Lower lobe of right lung (tissue), 2 donors: ENCODE results near the gene TRIM8. TPM values are rescaled to one million over a fixed set of nuclear protein-coding genes. Genes with fewer than 3 reads are reported as not detected.

Experiments used
- ATAC-seq, 2 donors: fragments of 200-7000 bp; cut with Tn5 transposase; one replicate each; pipeline ENCODE4 v1.9.1; 2020 to 2022; ENCODE audit warnings: mild to moderate bottlenecking in 2 of 2, moderate library complexity in 2 of 2
- DNase-seq: peaks from one replicate; pipeline ENCODE4 v3.0.0-alpha.2; 2020
- H3K27ac ChIP-seq: fragments of 200-600 bp; one replicate; pipeline ENCODE4 v1.8.0; 2022
- H3K27me3 ChIP-seq: fragments of 200-600 bp; one replicate; pipeline ENCODE4 v1.8.0; 2022; ENCODE audit warnings: low read depth
- H3K36me3 ChIP-seq: fragments of 200-600 bp; one replicate; pipeline ENCODE4 v1.8.0; 2022; ENCODE audit warnings: mild to moderate bottlenecking
- H3K4me1 ChIP-seq: fragments of 200-600 bp; one replicate; pipeline ENCODE4 v1.8.0; 2022
- H3K4me3 ChIP-seq: fragments of 200-600 bp; one replicate; pipeline ENCODE4 v1.8.0; 2022; ENCODE audit warnings: mild to moderate bottlenecking
- H3K9me3 ChIP-seq: fragments of 200-600 bp; one replicate; pipeline ENCODE4 v1.8.0; 2022
- intact Hi-C: fragments of 100-400 bp; cut with DNase I; formaldehyde crosslinking; loops from one replicate; pipeline ENCODE4 v1.11.0; 2022
- total RNA-seq: library from RNA; stranded (reverse); fragmentation: NEBNext Ultra II Directional; extraction: Animal tissue kit (Norgen Biotek cat#: 25700); gene quantifications from one replicate; pipeline ENCODE4 v1.2.1, GENCODE V29; 2021
- TF ChIP-seq, protein P1 (sequence below): fragments of 200-600 bp; IDR thresholded peaks from one replicate; pipeline ENCODE4 v1.8.0; 2022; ENCODE audit warnings: antibody characterized with exemption, mild to moderate bottlenecking
- donor health status: DM: no; HTN: yes; CAD: no; lungs with severe emphysema.

TRIM8 gene
- total RNA-seq, 1 donor from 2014 or later, result 142 TPM

DNA sequence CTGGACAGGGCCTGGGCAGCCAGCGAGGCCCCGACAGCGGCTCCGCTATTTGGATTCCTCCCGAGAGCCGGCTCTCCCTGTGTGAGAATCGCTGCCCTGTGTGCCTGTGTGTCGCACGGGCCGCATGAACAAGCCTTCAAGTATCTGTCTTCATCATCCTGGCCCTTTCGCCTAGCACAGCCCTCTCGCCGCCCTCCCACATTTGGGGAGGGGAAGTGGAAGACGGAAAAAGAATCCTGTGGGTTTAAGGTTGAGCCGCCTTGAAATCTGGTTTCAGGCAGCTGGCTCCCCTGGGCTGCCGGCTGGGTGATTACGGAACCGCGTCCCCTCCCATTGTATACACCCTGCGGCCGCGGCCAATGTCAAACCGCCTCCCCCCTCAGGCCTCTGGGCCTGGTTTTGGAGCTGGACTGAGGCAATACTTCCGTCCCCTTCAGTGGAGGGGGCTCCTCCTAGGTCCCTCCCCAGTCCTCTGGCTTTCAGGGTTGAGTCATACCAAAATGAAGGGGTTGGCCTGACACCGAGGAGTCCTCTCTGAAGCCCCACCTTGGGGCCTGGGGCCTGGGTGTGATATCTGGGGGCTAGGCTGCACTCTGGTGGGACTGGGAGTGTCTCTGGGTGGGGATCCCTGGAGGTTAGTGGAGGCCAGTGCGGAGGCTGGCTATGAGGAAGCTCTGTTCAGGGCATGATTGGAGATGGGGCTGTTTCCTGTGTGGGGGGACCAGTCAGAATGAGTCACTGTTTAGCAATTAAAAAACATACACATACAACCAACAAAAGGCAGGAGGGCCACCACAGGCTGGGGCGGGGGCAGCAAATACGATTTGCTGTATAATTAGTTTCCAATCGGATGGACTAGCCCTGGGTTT, 1.7 kb downstream of the TRIM8 start:
- peak; percentile 57 to 68 for ATAC-seq
- TF ChIP-seq, protein P1, sequence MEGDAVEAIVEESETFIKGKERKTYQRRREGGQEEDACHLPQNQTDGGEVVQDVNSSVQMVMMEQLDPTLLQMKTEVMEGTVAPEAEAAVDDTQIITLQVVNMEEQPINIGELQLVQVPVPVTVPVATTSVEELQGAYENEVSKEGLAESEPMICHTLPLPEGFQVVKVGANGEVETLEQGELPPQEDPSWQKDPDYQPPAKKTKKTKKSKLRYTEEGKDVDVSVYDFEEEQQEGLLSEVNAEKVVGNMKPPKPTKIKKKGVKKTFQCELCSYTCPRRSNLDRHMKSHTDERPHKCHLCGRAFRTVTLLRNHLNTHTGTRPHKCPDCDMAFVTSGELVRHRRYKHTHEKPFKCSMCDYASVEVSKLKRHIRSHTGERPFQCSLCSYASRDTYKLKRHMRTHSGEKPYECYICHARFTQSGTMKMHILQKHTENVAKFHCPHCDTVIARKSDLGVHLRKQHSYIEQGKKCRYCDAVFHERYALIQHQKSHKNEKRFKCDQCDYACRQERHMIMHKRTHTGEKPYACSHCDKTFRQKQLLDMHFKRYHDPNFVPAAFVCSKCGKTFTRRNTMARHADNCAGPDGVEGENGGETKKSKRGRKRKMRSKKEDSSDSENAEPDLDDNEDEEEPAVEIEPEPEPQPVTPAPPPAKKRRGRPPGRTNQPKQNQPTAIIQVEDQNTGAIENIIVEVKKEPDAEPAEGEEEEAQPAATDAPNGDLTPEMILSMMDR, result no peak
- DNase-seq, result peak; percentile 95
- H3K27ac ChIP-seq, result peak overlapping the region; percentile 99
- H3K4me3 ChIP-seq, result peak overlapping the region; percentile 91
- peaks cover 11% of the 10 kb centered on the region for H3K36me3 ChIP-seq
- H3K27me3 ChIP-seq, result no peaks in the 10 kb centered on the region
- no peaks in the 10 kb centered on the region for H3K9me3 ChIP-seq
- intact Hi-C loops, result no loop called here
- peaks cover 47% of the 10 kb centered on the region for H3K4me1 ChIP-seq

DNA sequence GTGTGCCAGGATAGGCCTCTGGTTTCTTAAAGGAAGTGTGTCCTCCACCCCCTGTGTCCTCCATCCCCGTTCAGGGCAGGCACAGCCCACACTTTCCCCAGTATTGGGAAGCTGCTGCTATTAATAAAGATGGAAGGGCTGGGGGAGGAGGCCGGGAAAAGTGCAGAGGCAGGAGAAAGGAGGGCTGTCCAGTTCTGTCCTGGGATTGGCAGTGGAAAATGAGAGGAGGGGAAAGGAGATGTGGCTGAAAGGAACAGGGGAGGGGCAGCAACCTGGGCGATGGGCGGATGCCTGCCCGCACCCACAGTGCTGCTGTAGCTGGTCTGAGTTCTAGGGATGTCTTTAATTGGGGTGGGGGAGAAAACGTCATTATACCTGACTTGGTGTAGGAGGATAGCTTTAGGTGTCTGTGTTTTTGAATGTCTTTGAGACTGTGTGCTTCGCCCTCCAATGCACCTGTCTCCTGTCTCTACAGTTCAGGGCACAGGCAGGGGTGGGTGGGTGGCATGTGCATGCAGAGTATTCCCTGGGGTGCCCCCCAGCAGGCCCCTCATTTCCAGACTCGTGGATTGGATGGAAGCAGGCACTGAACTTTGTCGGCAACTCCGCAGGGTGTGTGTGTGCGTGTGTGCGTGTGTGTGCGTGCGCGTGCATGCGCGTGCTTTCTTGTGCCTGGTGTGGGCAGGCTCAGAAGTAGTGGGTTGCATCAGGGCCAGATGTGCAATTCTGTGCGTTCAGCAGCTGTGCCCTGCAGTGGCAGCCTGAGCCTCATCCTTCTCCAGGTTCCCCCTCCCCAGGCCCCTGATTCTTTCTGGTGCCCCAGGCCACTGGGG, 2.5 kb downstream of the TRIM8 start:
- peaks cover 56% of the 10 kb centered on the region for H3K4me1 ChIP-seq
- peak overlapping the region; percentile 91 for H3K4me3 ChIP-seq
- peaks cover 18% of the 10 kb centered on the region for H3K36me3 ChIP-seq
- TF ChIP-seq, protein P1, result no peak
- intact Hi-C loops, result no loop called here
- H3K27me3 ChIP-seq, result no peaks in the 10 kb centered on the region
- ATAC-seq (no peak), DNase-seq (peak; percentile 81)
- peak overlapping the region; percentile 99 for H3K27ac ChIP-seq
- no peaks in the 10 kb centered on the region for H3K9me3 ChIP-seq

DNA sequence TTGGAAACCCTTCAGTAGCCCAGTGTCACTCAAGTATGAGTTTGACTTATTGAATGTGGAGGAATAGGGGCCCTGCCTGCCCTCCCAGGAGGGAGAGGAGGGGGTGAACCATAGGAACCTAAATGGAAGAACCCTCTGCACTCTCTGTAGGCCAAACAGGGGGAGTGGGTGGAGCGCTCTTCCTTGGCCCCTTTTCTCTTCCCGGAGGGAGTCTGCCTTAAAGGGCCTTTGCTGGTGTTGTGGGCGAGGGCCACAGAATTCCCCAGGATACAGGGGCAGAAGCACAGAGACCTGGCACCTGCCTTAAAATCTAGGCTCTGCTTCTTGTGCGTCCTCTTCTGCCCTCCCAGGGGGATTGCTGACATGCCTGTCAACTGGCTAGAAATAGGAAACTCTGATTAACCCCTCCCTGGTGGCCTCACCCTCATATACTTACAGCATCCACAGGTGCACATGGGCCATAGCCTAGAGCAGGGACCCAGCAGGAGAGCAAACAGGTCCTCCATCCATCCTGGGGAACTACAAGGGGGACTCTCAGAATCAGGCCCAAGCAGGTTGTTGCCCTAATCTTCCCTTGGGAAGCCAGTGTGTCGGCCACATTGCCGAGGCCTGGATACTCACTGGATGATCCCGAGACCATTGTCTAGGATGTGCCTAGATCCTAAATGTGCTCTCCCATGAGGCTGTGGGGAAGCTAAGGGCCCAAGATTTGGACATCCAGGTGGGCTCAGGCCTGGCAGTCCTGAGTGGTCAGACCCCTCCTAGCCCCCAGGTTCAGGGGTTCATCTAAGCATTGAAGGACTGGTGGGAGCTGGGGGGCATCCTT, 3.4 kb downstream of the TRIM8 start:
- H3K4me1 ChIP-seq, result peaks cover 64% of the 10 kb centered on the region
- ATAC-seq (no peak), DNase-seq (no peak)
- no peaks in the 10 kb centered on the region for H3K9me3 ChIP-seq
- TF ChIP-seq, protein P1, result no peak
- intact Hi-C loops, result no loop called here
- H3K27ac ChIP-seq, result peak overlapping the region; percentile 99
- H3K36me3 ChIP-seq, result peaks cover 26% of the 10 kb centered on the region
- H3K4me3 ChIP-seq, result peak overlapping the region; percentile 91
- no peaks in the 10 kb centered on the region for H3K27me3 ChIP-seq

DNA sequence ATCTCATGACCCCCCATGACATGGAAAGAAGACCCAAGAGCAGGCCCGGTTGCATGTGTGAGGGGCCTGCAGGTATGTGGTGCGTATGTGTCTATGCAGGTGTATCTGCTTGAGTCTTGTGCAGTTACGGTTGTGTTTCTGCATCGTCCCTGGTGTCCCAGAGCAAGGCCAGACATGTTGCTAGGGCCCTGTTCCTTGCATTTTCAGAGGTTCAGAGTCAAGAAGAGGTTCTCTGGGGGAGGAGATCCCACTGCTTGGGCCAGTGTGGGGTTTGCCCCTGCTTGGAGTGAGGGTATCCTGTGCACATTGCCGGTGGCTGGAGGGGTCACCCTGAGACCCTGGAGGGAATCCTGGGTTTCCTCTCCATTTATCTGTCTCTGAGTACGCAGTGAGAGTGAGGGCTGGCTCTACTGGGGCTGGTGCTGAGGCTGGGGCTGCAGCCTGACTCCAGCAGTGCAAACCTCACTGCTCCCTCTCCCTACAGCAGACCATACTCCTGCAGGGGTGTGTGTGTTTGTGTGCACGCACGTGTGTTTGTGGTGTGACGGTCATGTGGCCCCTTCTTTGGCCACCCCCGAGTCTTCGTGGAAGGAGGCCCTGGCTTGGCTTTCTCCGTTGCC, 4.1 kb downstream of the TRIM8 start:
- intact Hi-C loops, result no loop called here
- H3K4me3 ChIP-seq, result peak overlapping the region; percentile 91

More for the DNA sequence above, 4.1 kb downstream of the TRIM8 start:
- H3K27me3 ChIP-seq, result no peaks in the 10 kb centered on the region
- H3K36me3 ChIP-seq, result peaks cover 33% of the 10 kb centered on the region
- no peak for DNase-seq
- TF ChIP-seq, protein P1, result no peak
- H3K9me3 ChIP-seq, result no peaks in the 10 kb centered on the region
- no peak for ATAC-seq
- H3K4me1 ChIP-seq, result peaks cover 72% of the 10 kb centered on the region
- H3K27ac ChIP-seq, result peak overlapping the region; percentile 99
